Measurements from ENCODE around the gene MEF2D.

MEF2D gene

GRCh38 chr1:156484480-156485058 lies 16.0 kb downstream of the MEF2D start:
- peaks cover 52% of the 10 kb centered on the region for H4K20me1 ChIP-seq (ENCODE audit: insufficient read depth, low read length, poor library complexity, severe bottlenecking)
- no peak for TF ChIP-seq EZH2phosphoT487 (IDR thresholded peaks at IDR 0.05; ENCODE audit: borderline replicate concordance)
- TF ChIP-seq CTCF (conservative IDR thresholded peaks at IDR 0.05; ENCODE audit: low read length) = no peak

GRCh38 chr1:156483397-156483796 lies 17.2 kb downstream of the MEF2D start:
- TF ChIP-seq EZH2phosphoT487 (IDR thresholded peaks at IDR 0.05; ENCODE audit: borderline replicate concordance) = no peak
- TF ChIP-seq CTCF (conservative IDR thresholded peaks at IDR 0.05; ENCODE audit: low read length) = no peak
- Histone ChIP-seq H3K4me1 (ENCODE audit: insufficient read depth, low read length, poor library complexity, severe bottlenecking) (peaks cover 4% of the 10 kb centered on the region), H4K20me1 (ENCODE audit: insufficient read depth, low read length, poor library complexity, severe bottlenecking) (peaks cover 41% of the 10 kb centered on the region), H3K4me2 (ENCODE audit: low read depth, low read length, poor library complexity, severe bottlenecking) (no peak overlapping the region), H3K9ac (ENCODE audit: low read depth, low read length, poor library complexity, severe bottlenecking) (no peak overlapping the region), H3F3A (ENCODE audit: low read depth) (no peaks in the 10 kb centered on the region), H3K9me3 (ENCODE audit: insufficient read depth, low read depth, low read length) (no peaks in the 10 kb centered on the region), H3K79me2 (ENCODE audit: insufficient read depth, low read length) (peaks cover 48% of the 10 kb centered on the region), H3K4me3 (ENCODE audit: low read length, poor library complexity, severe bottlenecking) (no peak overlapping the region), H2AFZ (ENCODE audit: low read length) (no peak overlapping the region), H3K9me2 (replicated peaks; ENCODE audit: low read depth, low read length) (no peaks in the 10 kb centered on the region), H3K27me3 (ENCODE audit: insufficient read depth, low read length, poor library complexity, severe bottlenecking) (no peaks in the 10 kb centered on the region), H3K36me3 (ENCODE audit: insufficient read depth, low read length) (peaks cover 55% of the 10 kb centered on the region; the same call in 1 of the 2 replicates)

More at GRCh38 chr1:156484480-156485058, 16.0 kb downstream of the MEF2D start:
- Histone ChIP-seq H3K9me3 (ENCODE audit: insufficient read depth, low read depth, low read length) (no peaks in the 10 kb centered on the region), H3K36me3 (ENCODE audit: insufficient read depth, low read length) (peaks cover 49% of the 10 kb centered on the region; the same call in 1 of the 2 replicates), H3F3A (ENCODE audit: low read depth) (no peaks in the 10 kb centered on the region), H3K27me3 (ENCODE audit: insufficient read depth, low read length, poor library complexity, severe bottlenecking) (no peaks in the 10 kb centered on the region), H3K4me1 (ENCODE audit: insufficient read depth, low read length, poor library complexity, severe bottlenecking) (peaks cover 16% of the 10 kb centered on the region), H3K9me2 (replicated peaks; ENCODE audit: low read depth, low read length) (no peaks in the 10 kb centered on the region), H3K4me2 (ENCODE audit: low read depth, low read length, poor library complexity, severe bottlenecking) (no peak overlapping the region), H2AFZ (ENCODE audit: low read length) (no peak overlapping the region), H3K9ac (ENCODE audit: low read depth, low read length, poor library complexity, severe bottlenecking) (no peak overlapping the region), H3K4me3 (ENCODE audit: low read length, poor library complexity, severe bottlenecking) (no peak overlapping the region), H3K79me2 (ENCODE audit: insufficient read depth, low read length) (peaks cover 60% of the 10 kb centered on the region)

- Histone ChIP-seq H3K4me1 (ENCODE audit: insufficient read depth, low read length, poor library complexity, severe bottlenecking) (no peaks in the 10 kb centered on the region), H3K4me2 (ENCODE audit: low read depth, low read length, poor library complexity, severe bottlenecking) (no peak overlapping the region), H3K9me2 (replicated peaks; ENCODE audit: low read depth, low read length) (no peaks in the 10 kb centered on the region)
Measured at GRCh38 chr1:156482276-156482675, 18.3 kb downstream of the MEF2D start.

More at GRCh38 chr1:156482276-156482675, 18.3 kb downstream of the MEF2D start:
- no peaks in the 10 kb centered on the region for H3K27me3 ChIP-seq (ENCODE audit: insufficient read depth, low read length, poor library complexity, severe bottlenecking)
- H3F3A ChIP-seq (ENCODE audit: low read depth) = no peaks in the 10 kb centered on the region
- peaks cover 65% of the 10 kb centered on the region; the same call in 1 of the 2 replicates for H3K36me3 ChIP-seq (ENCODE audit: insufficient read depth, low read length)
- TF ChIP-seq EZH2phosphoT487 (IDR thresholded peaks at IDR 0.05; ENCODE audit: borderline replicate concordance) (no peak), CTCF (conservative IDR thresholded peaks at IDR 0.05; ENCODE audit: low read length) (no peak)
- H4K20me1 ChIP-seq (ENCODE audit: insufficient read depth, low read length, poor library complexity, severe bottlenecking) = peaks cover 32% of the 10 kb centered on the region
- no peak overlapping the region for H3K4me3 ChIP-seq (ENCODE audit: low read length, poor library complexity, severe bottlenecking)
- no peak overlapping the region for H2AFZ ChIP-seq (ENCODE audit: low read length)
- no peak overlapping the region for H3K9ac ChIP-seq (ENCODE audit: low read depth, low read length, poor library complexity, severe bottlenecking)
- H3K79me2 ChIP-seq (ENCODE audit: insufficient read depth, low read length) = peaks cover 37% of the 10 kb centered on the region
- H3K9me3 ChIP-seq (ENCODE audit: insufficient read depth, low read depth, low read length) = no peaks in the 10 kb centered on the region
